ENCODE measurements around the gene FAM118A. TPM values are rescaled to one million over a fixed set of nuclear protein-coding genes. Genes with fewer than 3 reads are reported as not detected.

The FAM118A gene
- total RNA-seq, 1 experiment from 2014 or later: 37.9 TPM

- H3K36me3 Mint-ChIP-seq (ENCODE audit: insufficient read depth in 1 of 3, low read depth in 3 of 3): peaks cover 16 to 33% (median 27%) of the 10 kb centered on the region in 3 experiments; a peak in 6 of 7 replicates
- Histone ChIP-seq H3K9ac (ENCODE audit: extremely low read depth, insufficient read length, low read length) (no peak overlapping the region), H3K56ac (ENCODE audit: insufficient read length, low read depth, low read length) (no peak overlapping the region), H2AFZ (ENCODE audit: low read length) (no peak overlapping the region), H2BK15ac (ENCODE audit: low read depth, low read length) (no peak overlapping the region), H3K23ac (ENCODE audit: insufficient read length, low read depth, low read length) (no peak overlapping the region), H2AK5ac (ENCODE audit: insufficient read length, low read length) (no peak overlapping the region), H3K4ac (ENCODE audit: low read depth, low read length) (no peak overlapping the region), H3T11ph (ENCODE audit: low read length) (no peak overlapping the region), H3K4me2 (ENCODE audit: insufficient read depth, insufficient read length, low read length) (no peak overlapping the region), H4K8ac (replicated peaks; ENCODE audit: insufficient read length, low read depth, low read length) (no peak overlapping the region), H3K18ac (ENCODE audit: insufficient read length, low read depth, low read length) (no peak overlapping the region), H3K79me1 (ENCODE audit: insufficient read depth, low read depth, low read length, poor library complexity, severe bottlenecking) (peaks cover 5% of the 10 kb centered on the region), H3K14ac (ENCODE audit: insufficient read depth, low read length) (no peak overlapping the region), H3K27me3 (ENCODE audit: insufficient read depth, low read length) (no peaks in the 10 kb centered on the region), H4K20me1 (ENCODE audit: control insufficient read depth, insufficient read depth, insufficient read length) (no peaks in the 10 kb centered on the region), H3K23me2 (ENCODE audit: insufficient read length, low read depth, low read length, poor library complexity, severe bottlenecking) (no peaks in the 10 kb centered on the region), H2BK20ac (ENCODE audit: low read depth, low read length, poor library complexity, severe bottlenecking) (no peak overlapping the region), H2BK12ac (ENCODE audit: insufficient read length, low read depth, low read length) (no peak overlapping the region), H3K4me1 (ENCODE audit: insufficient read depth, low read length) (no peaks in the 10 kb centered on the region; the same call in 1 of the 2 replicates), H3K79me2 (ENCODE audit: insufficient read depth, low read length) (no peaks in the 10 kb centered on the region), H4K91ac (ENCODE audit: insufficient read length, low read depth, low read length) (no peak overlapping the region), H2BK5ac (ENCODE audit: insufficient read length, low read length) (no peak overlapping the region), H4K5ac (ENCODE audit: insufficient read length, low read depth, low read length) (no peak overlapping the region), H3K27ac (ENCODE audit: insufficient read length, low read depth, low read length) (no peak overlapping the region), H2BK120ac (ENCODE audit: low read depth, low read length, poor library complexity, severe bottlenecking) (no peak overlapping the region), H3K9me3 (ENCODE audit: control insufficient read depth, low read depth, low read length) (no peaks in the 10 kb centered on the region)
- no peak for TF ChIP-seq CTCF (conservative IDR thresholded peaks at IDR 0.05)
- H3K27ac Mint-ChIP-seq: peak overlapping the region in 1 of 3 experiments; percentile 27; a peak in 1 of 7 replicates
- H3K27me3 Mint-ChIP-seq (ENCODE audit: low read depth): no peaks in the 10 kb centered on the region
- no peak for DNase-seq
- WGBS (ENCODE audit: extremely low coverage, insufficient read length, low lambda C conversion rate): no CpG with 5 or more reads among the region's 9 CpGs
- no peak overlapping the region for H3K4me3 Mint-ChIP-seq
- H3K9me3 Mint-ChIP-seq: no peaks in the 10 kb centered on the region
- peaks cover 21 to 25% of the 10 kb centered on the region in 2 experiments for H3K4me1 Mint-ChIP-seq
Measured at GRCh38 chr22:45320357-45320976, 10.7 kb downstream of the FAM118A start.
